Medulla oblongata (tissue), 1 donor: ENCODE data around the gene SSTR5.

ENCODE experiments used
- DNase-seq: peaks from one replicate; pipeline ENCODE4 v3.0.0-alpha.2; 2015; ENCODE audit errors: extremely low spot score

Gene SSTR5

DNA sequence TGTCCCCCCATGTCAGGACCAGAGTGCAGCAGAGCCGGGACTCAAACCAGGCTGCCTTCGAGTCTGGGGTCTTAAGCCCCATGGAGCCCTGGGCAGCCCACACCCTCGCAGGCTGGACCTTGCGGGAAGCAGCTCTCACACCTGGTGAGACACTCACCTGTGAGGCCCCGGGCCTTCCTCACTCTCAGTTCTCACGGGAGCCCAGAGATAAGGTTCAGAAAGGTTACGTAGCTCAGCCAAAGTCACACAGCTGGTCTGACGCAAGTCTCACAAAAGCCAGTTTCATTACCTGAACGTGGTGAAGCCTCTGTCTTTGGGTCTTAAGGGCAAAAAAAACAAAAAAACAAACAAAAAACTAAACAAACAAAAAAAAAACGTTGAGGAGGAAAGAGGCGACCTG is 32.8 kb upstream of the SSTR5 start:
- no peak for DNase-seq

DNA sequence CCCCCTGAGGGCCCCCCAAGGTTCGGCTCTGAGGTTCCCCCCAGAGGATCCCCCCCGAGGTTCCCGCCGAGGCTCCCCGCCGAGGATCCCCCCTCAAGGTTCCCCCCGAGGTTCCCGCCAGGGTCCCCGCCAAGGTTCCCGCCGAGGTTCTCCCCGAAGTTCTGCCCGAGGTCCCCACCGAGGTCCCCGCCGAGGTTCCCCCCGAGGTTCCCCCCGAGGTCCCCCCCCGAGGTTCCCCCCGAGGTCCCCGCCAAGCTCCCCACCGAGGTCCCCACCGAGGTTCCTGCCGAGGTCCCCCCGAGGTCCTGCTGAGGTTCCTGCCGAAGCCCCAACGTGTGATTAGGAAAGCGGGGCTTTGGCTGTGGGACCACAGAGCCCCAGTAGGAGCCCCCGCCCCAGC is 32.2 kb upstream of the SSTR5 start:
- DNase-seq = no peak

DNA sequence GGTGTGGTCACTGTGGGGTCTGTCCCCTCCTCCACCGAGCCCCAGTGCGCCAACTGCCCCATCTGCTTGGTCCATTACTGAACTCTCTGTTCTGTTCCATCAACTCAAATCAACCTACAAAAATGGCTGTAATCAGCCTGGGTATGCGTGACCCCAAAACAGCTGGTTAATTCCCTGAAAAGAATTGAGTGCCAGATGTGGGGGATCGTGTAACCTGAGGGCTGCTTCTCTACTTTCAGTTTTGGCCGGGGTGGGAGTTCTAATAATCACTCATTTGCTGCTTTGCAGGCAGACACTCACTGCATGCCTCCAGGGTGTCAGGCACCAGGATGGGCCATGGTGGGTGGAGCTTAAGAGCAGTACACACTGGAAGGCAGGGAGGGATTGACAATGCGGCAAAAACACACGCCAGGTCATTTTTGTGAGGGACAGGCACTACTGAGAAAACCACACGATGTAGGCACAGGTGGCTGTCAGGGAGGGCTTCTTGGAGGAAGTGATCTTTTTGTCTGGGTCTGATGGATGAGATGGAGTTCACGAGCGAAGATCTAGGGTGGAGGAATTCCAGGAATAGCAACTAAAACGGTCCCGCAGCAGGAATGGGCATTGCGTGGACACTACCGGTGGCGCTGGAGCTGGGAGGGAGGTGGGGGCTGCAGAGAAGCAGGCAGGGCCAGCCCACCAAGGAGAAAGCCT is 30.4 kb upstream of the SSTR5 start:
- DNase-seq = no peak

DNA sequence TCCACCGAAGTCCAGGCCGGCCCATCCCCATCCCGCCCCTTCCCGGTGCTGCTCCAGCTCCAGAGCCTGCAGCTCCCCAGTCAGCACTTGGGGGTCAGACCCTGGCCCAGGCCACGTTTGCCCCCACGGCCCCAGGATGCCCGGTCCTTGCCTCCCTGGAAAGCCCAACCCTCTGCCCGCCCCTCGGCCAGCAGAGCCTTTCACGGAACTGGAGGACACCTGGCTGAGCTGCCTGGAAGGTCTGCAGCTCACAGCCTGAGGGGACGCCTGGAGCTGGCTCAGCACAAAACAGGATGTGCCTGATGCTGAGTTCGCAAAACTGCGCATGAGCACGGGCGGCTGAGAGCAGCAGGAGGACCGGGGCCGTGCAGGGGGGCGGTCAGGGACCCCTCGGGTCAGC is 29.7 kb upstream of the SSTR5 start:
- no peak for DNase-seq

DNA sequence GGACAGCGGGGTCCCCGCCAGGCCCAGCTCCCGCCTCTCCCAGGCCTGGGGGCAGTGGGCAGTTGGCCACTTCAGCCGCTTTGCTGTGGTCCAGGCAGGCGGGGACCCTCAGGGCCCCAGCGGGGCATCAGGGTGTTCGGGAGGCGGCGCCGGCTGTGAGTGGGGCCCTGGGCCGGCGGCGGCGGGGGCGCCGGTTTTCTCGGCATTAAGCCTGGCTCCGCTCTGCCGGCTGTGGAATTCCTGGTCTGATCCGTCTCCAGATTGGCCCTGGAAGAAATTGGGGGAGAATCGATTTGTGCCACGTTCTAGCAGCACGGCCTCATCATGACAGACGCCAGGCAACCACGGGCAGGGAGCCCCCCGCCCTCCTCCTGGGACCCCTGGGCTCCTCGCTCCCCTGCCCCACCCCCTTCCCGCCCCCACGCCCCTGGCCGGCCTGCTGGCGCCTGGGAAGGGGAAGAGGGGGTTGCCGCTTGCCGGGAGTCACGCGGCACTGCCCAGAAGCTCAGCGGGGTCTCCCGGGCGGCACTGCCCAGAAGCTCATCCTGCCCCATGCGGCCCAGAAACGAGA is 28.6 kb upstream of the SSTR5 start:
- DNase-seq = peak; percentile 23

DNA sequence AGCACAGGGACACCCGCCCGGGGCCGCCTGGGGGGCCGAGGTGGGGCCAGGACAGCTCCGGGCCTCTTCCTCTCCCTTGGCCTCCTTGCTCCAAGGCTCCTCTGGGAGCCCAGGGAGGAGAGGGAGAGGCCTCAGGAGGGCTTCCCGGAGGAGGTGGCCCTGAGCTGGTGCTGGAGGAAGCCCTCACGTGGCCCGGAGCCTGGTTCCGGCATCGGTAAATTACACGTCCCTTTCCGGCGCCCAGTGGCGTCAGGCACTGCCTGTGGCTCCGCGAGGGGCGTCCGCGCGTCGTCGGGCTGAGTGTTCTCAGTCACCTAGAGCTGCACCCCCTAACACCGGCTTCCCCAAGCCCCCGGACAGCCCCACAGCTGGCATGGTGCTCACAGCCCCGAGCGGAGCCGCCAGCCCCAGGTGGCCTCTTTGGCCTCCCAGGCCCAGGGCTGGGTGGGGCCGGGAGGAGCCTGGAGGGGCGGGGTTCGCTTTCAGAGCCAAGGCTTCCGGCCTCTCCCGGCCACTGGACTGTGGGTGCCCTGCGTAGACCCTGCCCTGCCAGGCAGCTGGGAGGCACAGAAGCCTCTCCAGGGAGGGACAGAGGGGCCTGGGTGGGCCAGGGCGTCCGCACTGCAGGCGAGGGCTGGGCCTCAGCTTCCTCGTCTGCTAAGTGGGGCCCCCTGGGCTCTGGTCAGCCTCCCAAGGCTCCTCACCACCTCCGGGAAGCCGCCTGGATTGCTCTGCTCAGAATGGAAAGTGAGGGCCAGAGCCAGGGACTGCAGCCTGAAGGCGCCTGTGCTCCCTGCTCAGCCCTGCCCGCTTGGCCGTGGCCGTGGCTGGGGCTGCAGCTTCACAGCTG is 27.9 kb upstream of the SSTR5 start:
- no peak for DNase-seq

DNA sequence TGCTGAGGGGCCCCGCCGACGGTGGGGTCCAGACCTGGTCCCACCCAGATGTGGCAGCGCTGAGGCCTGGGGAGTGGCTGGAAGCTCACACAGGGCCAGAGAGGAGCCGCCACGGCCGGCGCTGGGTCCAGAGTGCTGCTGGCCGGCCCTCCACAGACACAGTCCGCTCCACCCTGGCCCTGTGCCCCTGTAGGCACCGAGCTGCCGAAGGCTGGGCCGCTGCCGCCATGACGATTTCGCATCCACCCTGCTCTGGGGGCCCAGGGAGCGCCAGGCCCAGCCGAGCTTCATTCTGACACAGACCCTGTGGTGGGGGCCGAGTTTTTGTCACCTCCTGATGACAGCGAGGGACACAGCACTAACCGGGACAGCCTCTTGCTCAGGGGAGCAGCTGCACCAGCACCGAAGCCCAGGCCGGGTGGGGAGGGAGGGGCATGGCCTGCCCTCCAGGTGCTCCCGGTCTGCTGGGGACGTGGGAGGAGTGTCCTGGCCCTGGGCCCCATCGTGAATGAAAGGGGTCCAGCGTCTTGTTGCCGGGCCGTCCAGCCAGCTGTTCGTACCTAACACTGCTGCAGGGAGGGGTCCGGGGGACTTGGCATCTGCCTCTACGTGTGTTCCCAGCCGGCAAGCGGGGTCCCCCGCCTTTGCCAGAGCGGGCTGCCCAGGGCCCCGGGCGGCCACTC is 27.1 kb upstream of the SSTR5 start:
- DNase-seq = peak; percentile 20

DNA sequence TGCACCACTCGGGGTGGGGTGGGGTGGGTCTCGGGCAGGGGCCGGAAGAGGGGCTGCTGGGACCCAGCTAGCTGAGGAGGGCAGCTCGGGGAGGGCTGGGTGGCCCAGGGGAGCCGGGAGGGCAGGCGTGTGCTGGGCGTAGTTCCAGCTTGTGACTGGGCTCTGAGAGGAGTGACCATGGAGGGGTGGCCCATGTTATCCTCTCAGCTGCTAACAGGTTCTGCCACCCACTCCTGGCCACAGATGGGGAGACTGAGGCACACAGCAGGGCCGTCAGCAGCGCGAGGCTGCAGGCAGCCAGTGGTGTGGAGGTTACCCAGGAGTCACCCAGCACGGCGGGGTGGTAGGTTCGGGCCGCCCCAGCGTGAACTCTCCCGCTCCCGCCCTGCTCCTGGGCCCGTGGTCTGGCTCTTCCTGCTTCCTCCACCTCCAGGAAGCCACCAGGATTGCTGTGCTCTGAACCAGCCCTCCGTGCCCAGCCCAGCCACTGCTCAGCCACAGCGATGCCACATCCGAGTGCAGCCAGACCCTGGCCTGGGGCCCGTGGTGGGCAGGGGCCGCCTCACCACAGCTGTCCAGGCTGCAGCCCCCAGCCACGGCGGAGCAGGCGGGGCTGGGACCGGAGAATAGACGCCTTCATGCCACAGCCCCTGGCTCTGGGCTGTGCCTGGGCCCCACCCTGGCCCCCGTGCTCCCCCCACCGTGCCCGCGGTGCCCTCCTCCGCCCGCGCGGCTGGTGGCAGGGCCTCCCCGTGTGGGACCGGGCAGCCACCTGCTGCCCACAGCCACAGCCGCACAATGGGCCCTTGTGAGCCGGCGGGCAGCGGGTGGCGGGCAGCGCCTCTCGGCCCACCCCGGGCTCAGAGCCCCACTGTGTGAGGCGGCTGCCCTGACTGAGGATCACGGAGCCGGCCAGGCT is 26.3 kb upstream of the SSTR5 start:
- peak; percentile 89 for DNase-seq

DNA sequence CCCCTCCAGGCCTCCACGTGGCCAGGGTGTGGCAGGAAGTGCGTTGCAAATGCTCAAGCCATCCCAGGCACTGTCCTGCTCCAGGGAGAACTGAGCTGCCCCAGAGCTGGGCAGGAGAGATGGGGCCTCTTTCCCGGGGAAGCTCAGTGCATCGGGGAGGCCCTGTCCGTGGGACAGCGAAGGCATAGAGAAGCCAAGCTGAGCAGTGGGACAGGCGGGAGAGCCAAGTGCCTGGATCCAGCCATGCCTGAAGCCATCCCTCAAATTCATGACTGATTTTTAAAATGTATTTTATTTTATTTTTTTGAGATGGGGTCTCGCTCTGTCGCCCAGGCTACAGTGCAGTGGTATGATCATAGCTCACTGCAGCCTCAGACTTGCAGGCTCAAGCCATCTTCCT is 25.4 kb upstream of the SSTR5 start:
- no peak for DNase-seq

DNA sequence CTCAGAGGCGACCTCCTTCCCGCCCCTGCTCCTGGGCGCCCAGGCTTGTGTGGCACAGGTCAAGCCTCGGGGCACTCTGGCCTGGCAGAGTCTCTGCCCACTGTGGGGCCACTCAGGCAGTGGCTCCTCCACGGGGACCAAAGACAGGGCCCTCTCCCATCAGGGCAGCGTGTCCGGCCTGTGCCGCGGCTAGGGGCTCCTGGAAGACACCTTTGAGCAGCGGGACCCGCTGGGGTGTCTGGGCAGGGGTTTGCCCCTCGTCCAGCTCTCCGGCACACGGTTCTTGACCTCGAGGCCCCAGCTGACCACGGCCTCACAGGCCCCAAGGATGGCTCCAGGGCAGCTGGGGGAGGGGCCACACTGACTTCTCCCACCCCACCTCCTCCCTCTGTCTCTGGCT is 24.7 kb upstream of the SSTR5 start:
- no peak for DNase-seq

DNA sequence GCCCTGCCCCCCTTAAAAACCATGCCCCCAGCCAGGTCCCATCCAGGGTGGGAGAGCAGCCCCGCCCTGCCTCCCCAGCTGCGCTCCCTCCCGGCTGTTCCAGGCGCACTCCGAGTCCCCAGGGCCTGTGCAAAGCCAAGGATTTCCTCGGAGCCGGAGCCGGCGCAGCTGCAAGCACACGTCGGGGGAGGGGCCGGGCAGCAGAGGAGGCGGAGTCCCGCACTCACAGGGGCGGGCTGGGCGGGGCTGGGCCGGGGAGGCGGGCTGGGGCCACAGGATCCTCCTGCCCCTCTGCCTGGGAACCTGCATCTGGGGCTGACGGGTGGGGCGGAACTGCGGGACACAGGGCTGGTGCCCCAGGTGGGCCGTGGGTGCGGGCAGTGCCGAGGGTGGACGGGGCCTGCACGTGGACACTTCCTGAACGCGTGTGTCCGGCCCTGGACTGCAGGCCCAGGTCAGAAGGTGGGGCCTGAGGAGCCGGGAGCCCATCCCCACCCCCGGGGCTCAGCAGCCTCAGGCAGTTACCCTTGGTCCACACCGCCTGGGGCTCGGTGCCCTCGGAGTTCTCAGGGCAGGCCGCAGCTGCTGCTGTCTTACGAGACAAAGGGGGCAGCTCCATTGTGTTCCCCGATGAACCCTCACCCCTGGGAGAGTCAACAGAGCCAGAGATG is 24.0 kb upstream of the SSTR5 start:
- DNase-seq = peak; percentile 82

DNA sequence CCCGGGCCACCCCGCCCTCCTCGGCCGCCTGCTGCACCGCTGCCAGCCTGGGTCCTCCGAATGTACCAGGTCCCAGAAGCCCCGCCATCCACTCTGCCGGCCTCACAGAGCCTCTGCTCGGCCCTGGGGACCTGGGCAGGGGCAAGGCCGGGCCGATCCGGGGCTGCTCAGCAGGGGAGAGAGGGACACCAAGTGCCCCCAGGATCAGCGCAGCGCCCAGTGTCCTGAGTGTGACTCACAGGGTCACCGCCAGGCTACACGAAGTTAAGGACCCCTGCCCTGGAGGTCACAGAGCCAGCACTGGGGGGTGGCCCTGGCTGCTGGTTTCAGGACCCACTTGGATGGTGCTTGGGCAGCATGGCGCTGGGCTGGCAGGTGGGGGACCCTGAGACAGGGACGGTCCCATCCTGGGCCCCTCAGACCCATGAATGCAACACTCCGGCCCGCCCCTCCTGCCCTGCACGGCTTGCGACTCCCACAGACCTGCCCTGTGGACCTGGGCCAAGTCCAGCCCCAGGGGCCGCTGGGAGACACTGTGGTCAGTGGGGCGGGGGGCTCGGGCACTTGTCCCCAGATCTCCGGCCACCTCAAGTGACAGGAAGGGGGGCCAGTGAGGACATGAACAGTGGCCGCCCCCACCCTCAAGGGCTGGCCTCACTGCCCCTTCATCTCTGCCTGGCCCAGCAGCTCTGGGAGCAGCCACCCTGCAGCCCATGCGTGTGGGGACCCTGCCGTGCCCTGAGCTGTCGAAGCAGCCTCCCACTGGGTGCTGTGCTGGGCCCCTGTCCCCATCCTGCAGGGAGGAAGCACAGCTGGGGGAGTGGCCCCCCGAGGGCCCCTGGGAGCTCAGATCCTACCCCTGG is 23.2 kb upstream of the SSTR5 start:
- no peak for DNase-seq

DNA sequence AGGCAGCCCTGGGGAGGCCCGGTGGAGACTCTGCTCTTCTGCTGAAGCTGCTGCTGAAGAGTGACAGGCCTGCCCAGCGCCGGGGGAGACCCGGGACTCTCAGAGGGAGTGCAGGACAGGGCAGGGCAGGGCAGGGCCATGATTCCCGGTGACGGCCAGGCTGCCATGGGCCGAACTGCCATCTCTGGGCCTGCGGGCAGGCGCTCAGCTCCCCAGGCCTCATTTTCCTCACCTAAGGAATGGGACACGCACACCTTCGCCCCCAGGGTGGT is 22.6 kb upstream of the SSTR5 start:
- no peak for DNase-seq

DNA sequence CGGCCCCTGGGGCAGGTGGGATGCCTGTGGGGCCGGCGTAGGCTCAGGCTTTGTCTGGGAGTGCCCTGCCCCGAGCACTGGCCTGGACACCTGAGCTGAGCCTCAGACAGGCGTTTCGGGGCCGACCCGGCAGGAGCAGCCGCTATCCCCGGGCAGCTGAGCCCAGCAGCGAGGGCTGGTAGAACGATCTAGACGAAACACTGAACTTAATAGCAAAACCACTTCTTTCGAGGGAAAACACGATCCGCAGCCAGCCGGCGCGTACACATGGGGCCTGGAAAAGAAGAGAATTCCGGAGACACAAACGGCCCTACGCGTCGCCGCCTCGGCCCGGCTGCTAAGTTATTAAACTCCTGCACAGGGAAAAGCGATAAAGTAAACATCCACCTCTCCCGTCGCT is 22.0 kb upstream of the SSTR5 start:
- no peak for DNase-seq

DNA sequence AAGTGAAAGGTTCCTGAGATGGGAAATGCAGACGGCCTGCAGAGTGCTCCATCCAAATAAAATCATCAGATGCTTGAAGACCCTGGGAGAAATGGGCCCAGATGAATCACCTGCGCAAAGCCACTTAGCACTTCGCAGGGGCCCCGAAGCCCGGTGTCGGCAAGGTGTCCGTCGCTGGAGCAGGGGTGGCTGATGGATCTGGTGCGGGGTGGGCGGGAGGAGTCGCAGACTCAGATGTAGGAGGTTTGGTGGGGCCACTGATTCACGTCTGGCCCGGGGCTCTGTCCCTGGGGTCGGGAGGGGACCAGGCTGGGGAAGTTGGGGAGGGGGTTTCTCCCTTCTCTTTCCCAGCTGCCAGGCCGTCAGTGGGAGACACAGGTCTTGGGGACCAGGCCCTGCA is 21.6 kb upstream of the SSTR5 start:
- DNase-seq = no peak

DNA sequence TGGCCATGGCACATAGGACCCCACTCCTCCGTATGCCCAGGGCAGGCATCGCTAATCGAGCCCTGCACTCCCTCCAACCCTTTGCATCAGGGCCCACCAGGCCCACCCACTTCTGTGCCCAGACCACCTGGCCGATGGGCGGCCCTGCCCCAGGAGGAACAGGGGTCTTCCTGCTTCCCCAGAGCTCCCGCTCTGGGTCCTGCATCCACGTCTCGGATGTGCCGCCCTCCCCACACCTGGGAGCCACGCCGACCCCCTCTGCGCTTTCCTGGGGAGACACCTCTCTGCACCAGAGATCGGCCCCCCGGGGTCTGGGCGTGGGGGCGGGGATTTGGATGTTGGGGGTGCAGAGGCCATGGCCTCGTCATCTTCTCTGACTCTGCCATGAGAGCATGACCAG is 21.1 kb upstream of the SSTR5 start:
- no peak for DNase-seq

DNA sequence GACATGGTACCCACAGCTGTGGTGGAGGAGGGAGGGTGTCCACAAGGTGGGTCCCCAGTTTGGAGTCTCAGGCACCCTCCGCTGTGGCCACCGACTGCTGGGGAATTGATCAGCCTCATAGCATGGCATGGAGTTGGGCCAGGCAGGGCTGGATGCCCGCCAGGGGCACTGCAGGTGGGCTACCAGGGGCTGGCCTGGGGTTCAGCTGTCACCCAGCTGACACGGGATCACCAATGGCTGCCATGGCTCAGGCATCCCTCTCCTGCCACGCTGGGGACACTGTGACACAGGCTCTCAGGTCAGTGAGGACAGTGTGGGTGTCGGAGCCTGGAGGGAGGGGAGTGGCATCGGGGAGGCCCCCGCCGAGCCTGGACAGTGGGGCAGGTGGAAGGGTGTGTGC is 19.8 kb upstream of the SSTR5 start:
- DNase-seq = no peak

DNA sequence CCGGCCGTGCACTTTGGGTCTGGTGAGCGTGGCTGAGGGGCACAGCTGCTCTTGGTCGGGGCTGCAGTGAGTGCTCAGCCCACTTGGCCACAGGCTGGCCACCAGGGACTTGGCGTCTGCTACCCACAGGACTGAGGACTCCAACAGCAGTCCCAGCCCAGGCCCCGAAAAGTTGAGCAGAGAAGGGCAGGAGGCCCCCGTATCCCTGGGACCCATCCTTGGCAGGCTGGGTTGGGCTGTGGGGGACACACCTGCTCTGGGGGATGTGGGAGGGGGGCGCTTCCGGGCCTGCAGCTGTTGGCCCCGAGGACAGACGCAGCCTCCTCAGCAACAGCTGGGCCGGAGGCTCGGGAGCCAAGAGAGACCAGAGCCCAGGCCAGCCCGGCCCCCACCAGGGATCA is 19.4 kb upstream of the SSTR5 start:
- no peak for DNase-seq

DNA sequence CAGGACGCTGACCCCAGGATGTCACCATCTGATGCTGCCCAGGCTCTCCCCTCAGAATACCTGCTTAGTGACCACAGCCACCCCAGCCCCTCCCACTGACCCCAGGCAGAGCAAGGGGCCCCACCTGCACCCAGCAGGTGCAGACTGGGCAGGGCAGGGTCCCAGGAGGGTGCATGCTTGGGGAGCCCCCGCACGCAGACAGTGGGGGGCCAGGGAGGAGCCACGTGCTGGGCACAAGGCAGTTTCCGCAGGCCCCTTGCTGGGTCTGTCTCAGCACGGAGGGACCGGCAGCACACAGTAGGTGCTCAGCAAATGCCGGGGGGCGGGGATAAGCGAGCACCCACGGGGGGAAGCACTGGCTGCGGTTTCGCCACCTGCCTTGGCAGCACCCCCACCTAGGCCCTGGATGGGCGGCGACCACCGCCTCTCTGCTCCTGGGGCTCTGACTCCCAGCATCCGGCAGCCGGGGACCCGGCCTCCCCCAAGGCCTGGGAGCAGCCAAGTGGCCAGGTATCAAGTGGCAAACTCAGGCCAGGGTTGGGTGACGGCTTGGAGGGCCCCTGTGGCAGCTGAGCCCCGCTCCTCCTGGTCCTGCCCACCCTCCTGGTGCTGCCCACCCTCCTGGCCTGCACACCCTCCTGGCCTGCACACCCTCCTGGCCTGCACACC is 18.7 kb upstream of the SSTR5 start:
- no peak for DNase-seq
